ENCODE data around the gene PIGR. TPM values are rescaled to one million over a fixed set of nuclear protein-coding genes. Genes with fewer than 3 reads are reported as not detected.
A peak's percentile ranks its signal among the peaks of the same experiment; 100 is the strongest.

PIGR gene
- total RNA-seq, 1 donor: not detected

GRCh38 chr1:206960676-206961386, 14.6 kb upstream of the PIGR start:
- no peak for DNase-seq (ENCODE audit: low read depth in 2 of 3, low spot score in 2 of 3)

- DNase-seq (ENCODE audit: low read depth in 2 of 3, low spot score in 2 of 3): no peak
These were observed 11.9 kb upstream of the PIGR start for GRCh38 chr1:206958144-206958543.

- DNase-seq (ENCODE audit: low read depth in 2 of 3, low spot score in 2 of 3): no peak
These were observed 11.4 kb upstream of the PIGR start for GRCh38 chr1:206957639-206958038.

- DNase-seq (ENCODE audit: low read depth in 2 of 3, low spot score in 2 of 3): no peak
These were observed 9.5 kb upstream of the PIGR start for GRCh38 chr1:206955476-206956451.

- no peak for DNase-seq (ENCODE audit: low read depth in 2 of 3, low spot score in 2 of 3)
These were observed 8.4 kb upstream of the PIGR start for GRCh38 chr1:206954459-206955342.

- no peak for DNase-seq (ENCODE audit: low read depth in 2 of 3, low spot score in 2 of 3)
These were observed 7.4 kb upstream of the PIGR start for GRCh38 chr1:206953626-206954025.

- DNase-seq (ENCODE audit: low read depth in 2 of 3, low spot score in 2 of 3): no peak
These were observed 6.9 kb upstream of the PIGR start for GRCh38 chr1:206953126-206953525.

- DNase-seq (ENCODE audit: low read depth in 2 of 3, low spot score in 2 of 3): peak in 2 of 3 donors; percentile 52 to 69
These were observed 5.9 kb upstream of the PIGR start for GRCh38 chr1:206952171-206952570.

- no peak for DNase-seq (ENCODE audit: low read depth in 2 of 3, low spot score in 2 of 3)
These were observed 5.2 kb upstream of the PIGR start for GRCh38 chr1:206951318-206952100.

- DNase-seq (ENCODE audit: low read depth in 2 of 3, low spot score in 2 of 3): no peak
These were observed 3.4 kb upstream of the PIGR start for GRCh38 chr1:206949641-206950040.

- DNase-seq (ENCODE audit: low read depth in 2 of 3, low spot score in 2 of 3): no peak
These were observed 2.9 kb upstream of the PIGR start for GRCh38 chr1:206949208-206949607.

GRCh38 chr1:206947255-206947654, 989 bp upstream of the PIGR start:
- no peak for DNase-seq (ENCODE audit: low read depth in 2 of 3, low spot score in 2 of 3)

GRCh38 chr1:206945779-206946178, 487 bp downstream of the PIGR start:
- no peak for DNase-seq (ENCODE audit: low read depth in 2 of 3, low spot score in 2 of 3)

GRCh38 chr1:206944703-206945102, 1.6 kb downstream of the PIGR start:
- DNase-seq (ENCODE audit: low read depth in 2 of 3, low spot score in 2 of 3): no peak

- no peak for DNase-seq (ENCODE audit: low read depth in 2 of 3, low spot score in 2 of 3)
These were observed 4.4 kb downstream of the PIGR start for GRCh38 chr1:206941766-206942418.

GRCh38 chr1:206940588-206940936, 5.7 kb downstream of the PIGR start:
- DNase-seq (ENCODE audit: low read depth in 2 of 3, low spot score in 2 of 3): no peak

GRCh38 chr1:206939841-206940587, 6.3 kb downstream of the PIGR start:
- no peak for DNase-seq (ENCODE audit: low read depth in 2 of 3, low spot score in 2 of 3)

- no peak for DNase-seq (ENCODE audit: low read depth in 2 of 3, low spot score in 2 of 3)
These were observed 7.1 kb downstream of the PIGR start for GRCh38 chr1:206939131-206939530.

GRCh38 chr1:206937425-206937824, 8.8 kb downstream of the PIGR start:
- no peak for DNase-seq (ENCODE audit: low read depth in 2 of 3, low spot score in 2 of 3)

All from hematopoietic multipotent progenitor cell (in vitro differentiated cells).